AG04449 (cell line): ENCODE data around the gene ZNF273.
"Not testable (repeated sequence)": the region's sequence is repeated elsewhere in the genome, so short reads cannot be mapped to it uniquely, and the experiment has no call there.

Experiments used
- CTCF ChIA-PET: fragments of 350-600 bp; formaldehyde crosslinking; extraction: SDS; loops from one replicate; lab custom pipeline; 2021; ENCODE audit warnings: antibody characterized with exemption; lab: Yijun Ruan, JAX
- POLR2A ChIA-PET: fragments of 400-600, 350-600 bp; formaldehyde crosslinking; extraction: SDS; loops from one replicate; lab custom pipeline; 2020; ENCODE audit warnings: antibody characterized with exemption, inconsistent platforms; lab: Yijun Ruan, JAX
- DNase-seq: peaks from one replicate; pipeline ENCODE4 v3.0.0-alpha.2; 2010; ENCODE audit warnings: low read depth, low spot score
- H3K4me3 ChIP-seq: 2 replicates; pipeline ENCODE4 v1.5.1; 2011; ENCODE audit warnings: low read depth, mild to moderate bottlenecking, control low read depth, low read length
- TF ChIP-seq, protein P1 (sequence below): IDR thresholded peaks from one replicate; pipeline ENCODE4 v1.5.1; 2011; ENCODE audit warnings: mild to moderate bottlenecking, moderate library complexity, low read length, control low read depth, inconsistent platforms; ENCODE audit not compliant: insufficient read depth; ENCODE audit errors: missing control alignments

ZNF273 gene

DNA sequence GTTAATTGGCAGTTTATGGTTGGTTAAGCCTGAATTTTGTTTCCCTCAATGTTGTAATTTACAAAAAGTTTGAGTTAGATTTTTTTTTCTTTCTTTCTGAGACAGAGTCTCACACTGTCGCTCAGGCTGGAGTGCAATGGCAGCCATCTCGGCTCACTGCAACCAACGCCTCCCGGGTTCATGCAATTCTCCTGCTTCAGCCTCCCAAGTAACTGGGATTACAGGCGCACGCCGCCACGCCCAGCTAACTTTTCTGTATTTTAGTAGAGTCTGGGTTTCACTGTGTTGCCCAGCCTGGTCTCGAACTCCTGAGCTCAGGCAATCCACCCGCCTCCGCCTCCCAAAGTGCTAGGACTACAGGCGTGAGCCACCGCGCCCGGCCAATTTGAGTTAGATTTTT is 935 bp downstream of the ZNF273 start:
- peak overlapping the region; percentile 81 for H3K4me3 ChIP-seq
- POLR2A ChIA-PET = no interaction called here
- CTCF ChIA-PET = no interaction called here
- TF ChIP-seq, protein P1, sequence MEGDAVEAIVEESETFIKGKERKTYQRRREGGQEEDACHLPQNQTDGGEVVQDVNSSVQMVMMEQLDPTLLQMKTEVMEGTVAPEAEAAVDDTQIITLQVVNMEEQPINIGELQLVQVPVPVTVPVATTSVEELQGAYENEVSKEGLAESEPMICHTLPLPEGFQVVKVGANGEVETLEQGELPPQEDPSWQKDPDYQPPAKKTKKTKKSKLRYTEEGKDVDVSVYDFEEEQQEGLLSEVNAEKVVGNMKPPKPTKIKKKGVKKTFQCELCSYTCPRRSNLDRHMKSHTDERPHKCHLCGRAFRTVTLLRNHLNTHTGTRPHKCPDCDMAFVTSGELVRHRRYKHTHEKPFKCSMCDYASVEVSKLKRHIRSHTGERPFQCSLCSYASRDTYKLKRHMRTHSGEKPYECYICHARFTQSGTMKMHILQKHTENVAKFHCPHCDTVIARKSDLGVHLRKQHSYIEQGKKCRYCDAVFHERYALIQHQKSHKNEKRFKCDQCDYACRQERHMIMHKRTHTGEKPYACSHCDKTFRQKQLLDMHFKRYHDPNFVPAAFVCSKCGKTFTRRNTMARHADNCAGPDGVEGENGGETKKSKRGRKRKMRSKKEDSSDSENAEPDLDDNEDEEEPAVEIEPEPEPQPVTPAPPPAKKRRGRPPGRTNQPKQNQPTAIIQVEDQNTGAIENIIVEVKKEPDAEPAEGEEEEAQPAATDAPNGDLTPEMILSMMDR = no peak
- no peak for DNase-seq

DNA sequence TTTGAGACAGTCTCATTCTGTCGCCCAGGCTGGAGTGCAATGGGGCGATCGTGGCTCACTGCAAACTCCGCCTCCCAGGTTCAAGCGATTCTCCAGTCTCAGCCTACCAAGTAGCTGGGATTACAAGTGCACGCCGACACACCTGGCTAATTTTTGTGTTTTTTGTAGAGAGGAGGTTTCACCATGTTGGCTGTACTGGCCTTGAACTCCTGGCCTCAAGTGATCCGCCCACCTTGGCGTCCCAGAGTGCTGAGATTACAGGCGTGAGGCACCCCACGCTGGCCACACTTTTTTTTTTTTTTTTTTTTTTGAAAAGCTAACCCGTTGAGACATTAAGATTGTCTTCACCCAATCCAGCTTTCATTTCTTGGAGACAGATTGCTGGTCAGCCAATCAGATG is 2.1 kb downstream of the ZNF273 start:
- no peak overlapping the region for H3K4me3 ChIP-seq
- ChIA-PET CTCF (no interaction called here), POLR2A (no interaction called here)
- TF ChIP-seq, protein P1 = no peak
- DNase-seq = no peak

DNA sequence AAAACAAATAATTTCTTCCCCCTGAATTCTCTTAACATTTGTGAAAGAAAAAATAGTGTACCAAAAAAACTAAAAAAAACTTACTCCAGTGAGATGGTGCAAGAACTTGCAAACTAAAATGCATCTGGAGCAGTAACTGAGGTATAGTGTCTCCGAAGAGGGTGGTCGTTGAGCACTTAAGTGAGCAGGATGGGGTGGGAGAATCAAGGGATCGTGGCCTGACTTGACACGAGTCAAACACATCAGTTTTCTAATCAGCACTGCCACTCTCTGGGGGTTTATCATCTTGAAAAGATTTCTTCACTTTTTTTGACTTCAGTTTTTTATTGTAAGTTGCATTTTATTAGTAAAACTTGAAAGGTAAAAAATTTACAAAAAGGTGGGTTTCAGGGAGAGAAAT is 2.5 kb downstream of the ZNF273 start:
- CTCF ChIA-PET = no interaction called here
- TF ChIP-seq, protein P1 = no peak
- H3K4me3 ChIP-seq = no peak overlapping the region
- POLR2A ChIA-PET = no interaction called here
- DNase-seq = no peak

DNA sequence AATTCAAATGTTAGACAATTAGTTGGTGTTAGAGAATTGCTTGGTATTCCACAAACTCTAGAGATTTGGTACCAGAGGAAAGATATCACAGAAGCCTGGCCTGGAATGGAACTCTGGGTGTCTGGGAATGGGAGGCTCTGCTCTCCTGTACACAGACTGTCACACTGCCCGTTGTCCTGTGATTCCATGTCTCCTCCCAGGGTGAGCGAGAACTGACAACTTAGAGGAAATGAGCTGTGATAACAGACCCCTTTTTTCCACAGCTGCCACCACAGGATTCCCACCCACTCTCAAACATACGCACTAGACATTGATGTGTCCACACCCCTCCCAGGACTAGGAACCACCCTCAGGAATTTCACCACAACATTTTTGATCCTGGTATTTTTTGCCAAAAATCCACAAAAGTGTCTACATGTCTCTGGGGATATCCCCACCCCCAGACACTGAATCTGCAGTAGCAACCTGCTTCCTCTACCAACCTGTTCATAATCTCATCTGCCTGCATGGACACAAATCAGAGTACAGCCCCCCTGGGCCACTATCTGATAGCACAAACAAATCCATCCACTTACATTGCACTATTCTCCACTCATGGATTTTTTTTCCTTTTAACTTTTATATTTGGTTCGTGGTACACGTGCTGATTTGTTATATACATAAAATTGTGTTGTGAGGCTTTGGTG is 4.7 kb downstream of the ZNF273 start:
- CTCF ChIA-PET = no interaction called here
- H3K4me3 ChIP-seq = no peak overlapping the region
- no peak for DNase-seq
- TF ChIP-seq, protein P1 = no peak
- POLR2A ChIA-PET = no interaction called here

DNA sequence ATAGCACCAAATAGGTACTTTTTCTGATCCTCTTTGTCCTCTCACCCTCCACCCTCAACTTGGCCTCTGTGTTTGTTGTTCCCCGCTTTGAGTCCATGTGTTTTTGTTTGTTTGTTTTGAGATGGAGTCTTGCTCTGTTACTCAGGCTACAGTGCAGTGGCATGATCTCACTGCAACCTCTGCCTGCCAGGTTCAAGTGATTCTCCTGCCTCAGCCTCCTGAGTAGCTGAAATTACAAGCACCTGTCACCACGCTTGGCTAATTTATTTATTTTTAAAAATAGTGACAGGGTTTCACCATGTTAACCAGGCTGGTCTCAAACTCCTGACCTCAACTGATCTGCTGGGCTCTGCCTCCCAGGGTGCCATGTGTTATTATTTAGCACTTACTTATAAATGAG is 5.3 kb downstream of the ZNF273 start:
- ChIA-PET CTCF (no interaction called here), POLR2A (no interaction called here)
- TF ChIP-seq, protein P1 = no peak
- H3K4me3 ChIP-seq = no peak overlapping the region
- no peak for DNase-seq

DNA sequence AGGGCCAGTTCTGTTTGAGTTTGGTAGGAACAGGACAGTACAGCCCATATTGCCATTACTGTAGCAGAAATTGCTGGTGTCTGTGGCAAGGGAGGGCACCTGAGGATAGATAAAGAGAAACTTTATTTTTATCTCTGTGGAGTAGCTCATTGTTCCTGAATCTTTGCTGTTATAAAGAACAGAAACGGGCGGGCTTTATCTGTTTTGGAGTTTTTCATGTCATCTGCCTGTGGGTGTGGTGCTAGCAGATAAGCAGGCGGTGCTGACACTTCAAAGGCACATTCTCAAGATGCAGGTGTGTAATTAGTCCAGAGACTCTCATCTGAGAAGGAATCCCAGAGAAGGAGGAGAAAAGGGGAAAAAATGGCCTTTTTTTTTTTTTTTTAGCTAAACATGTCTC is 11.5 kb downstream of the ZNF273 start:
- POLR2A ChIA-PET = no interaction called here
- H3K4me3 ChIP-seq = no peak overlapping the region
- no peak for DNase-seq
- TF ChIP-seq, protein P1 = no peak
- CTCF ChIA-PET = no interaction called here

DNA sequence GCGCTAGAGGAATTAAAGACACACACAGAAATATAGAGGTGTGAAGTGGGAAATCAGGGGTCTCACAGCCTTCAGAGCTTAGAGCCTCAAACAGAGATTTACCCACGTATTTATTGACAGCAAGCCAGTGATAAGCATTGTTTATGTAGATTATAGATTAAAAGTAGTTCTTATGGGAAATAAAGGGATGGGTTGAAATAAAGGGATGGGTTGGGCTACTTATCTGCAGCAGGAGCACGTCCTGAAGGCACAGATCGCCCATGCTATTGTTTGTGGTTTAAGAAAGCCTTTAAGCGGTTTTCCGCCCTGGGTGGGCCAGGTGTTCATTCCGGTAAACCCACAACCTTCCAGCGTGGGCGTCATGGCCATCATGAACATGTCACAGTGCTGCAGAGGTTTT is 12.2 kb downstream of the ZNF273 start:
- H3K4me3 ChIP-seq, CTCF ChIA-PET, DNase-seq, POLR2A ChIA-PET: not testable (repeated sequence)

DNA sequence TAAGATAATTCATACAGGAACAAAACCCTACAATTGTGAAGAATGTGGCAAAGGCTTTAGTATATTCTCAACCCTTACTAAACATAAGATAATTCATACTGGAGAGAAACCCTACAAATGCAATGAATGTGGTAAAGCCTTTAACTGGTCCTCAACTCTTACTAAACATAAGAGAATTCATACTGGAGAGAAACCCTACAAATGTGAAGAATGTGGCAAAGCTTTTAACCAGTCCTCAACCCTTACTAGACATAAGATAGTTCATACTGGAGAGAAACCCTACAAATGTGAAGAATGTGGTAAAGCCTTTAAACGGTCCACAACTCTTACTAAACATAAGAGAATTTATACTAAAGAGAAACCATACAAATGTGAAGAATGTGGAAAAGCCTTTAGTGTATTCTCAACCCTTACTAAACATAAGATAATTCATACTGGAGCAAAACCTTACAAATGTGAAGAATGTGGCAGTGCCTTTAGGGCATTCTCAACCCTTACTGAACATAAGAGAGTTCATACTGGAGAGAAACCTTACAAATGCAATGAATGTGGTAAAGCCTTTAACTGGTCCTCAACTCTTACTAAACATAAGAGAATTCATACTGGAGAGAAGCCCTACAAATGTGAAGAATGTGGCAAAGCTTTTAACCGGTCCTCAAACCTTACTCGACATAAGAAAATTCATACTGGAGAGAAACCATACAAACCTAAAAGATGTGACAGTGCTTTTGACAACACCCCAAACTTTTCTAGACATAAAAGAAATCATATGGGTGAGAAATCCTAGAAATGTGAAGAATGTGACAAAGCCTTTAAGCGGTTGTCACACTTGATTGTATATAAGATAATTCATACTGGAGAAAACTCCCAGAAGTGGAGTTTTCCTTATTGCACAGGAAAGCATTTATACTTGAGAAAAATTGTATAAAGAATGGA is 25.4 kb downstream of the ZNF273 start:
- DNase-seq, CTCF ChIA-PET, POLR2A ChIA-PET, H3K4me3 ChIP-seq: not testable (repeated sequence)
